Stimulated activated CD8-positive, alpha-beta memory T cell treated with anti-CD3 and anti-CD28 coated beads, Interleukin-15, amount 100 ng/mL, for 24 hours (primary cell): ENCODE results near the gene NDUFS6.

Experiments
- DNase-seq: peaks from one replicate; pipeline ENCODE4 v3.0.0-alpha.2; 2020; ENCODE audit warnings: low read depth

Gene NDUFS6

GRCh38 chr5:1817261-1818043 lies 16.2 kb downstream of the NDUFS6 start:
- DNase-seq: no peak

DNA sequence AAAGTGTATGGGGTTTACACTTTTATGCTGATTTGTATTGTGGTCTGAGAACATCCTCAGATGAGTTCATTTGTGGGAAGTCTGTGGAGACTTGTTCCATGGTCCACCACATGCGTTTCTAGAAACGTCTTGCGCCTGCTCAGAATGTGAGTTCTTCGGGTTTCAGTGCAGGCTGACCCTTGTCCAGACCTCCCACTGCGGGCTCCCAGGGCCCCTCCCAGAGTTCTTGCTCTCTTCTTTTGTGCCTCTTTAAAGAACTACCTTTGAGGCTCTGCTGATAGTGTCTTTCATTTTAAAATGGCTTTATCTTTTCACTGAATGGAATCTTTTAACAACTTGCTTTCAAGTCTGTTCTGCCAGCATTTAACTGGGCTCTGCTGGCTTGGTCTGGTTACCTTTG lies 17.6 kb downstream of the NDUFS6 start:
- no peak for DNase-seq

GRCh38 chr5:1819458-1819857 lies 18.3 kb downstream of the NDUFS6 start:
- no peak for DNase-seq

DNA sequence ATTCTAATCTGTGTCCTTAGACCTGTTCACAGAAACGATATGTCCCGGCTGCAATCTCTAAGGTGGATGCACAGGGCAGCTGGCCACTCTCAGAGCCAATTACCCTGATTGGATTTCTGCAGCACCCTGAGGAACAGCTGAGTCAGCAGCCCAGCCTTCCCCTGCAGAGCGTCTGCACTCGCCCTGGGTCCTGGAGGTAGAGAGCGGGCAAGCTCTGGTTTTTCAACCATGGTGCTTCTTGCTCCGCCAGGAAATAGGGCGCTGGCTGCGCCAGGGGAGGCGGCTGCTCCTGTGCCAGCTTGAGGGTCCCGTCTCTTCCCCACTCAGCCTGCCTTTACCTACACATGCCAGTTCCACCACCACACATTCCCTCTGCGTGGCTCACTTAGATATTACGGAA lies 19.2 kb downstream of the NDUFS6 start:
- no peak for DNase-seq

DNA sequence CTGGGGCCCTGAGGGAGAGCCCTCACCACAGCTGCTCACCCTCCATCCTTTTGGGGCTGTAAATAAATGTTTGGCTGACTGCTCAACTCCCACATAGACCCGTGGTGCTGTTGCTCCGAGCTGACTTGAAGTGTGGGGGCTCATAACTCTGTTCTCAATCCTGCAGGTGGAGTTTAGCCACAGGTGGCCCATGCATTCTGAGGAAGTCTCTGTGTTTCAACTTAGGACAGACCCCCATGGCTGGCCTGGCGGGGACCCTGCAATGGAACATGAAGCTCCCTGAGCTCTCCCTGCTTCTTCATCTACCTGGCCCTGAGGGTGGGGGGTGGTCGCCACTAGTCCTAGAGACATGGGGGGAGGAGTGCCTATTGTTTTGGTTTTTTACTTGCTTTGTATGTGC lies 19.7 kb downstream of the NDUFS6 start:
- no peak for DNase-seq

DNA sequence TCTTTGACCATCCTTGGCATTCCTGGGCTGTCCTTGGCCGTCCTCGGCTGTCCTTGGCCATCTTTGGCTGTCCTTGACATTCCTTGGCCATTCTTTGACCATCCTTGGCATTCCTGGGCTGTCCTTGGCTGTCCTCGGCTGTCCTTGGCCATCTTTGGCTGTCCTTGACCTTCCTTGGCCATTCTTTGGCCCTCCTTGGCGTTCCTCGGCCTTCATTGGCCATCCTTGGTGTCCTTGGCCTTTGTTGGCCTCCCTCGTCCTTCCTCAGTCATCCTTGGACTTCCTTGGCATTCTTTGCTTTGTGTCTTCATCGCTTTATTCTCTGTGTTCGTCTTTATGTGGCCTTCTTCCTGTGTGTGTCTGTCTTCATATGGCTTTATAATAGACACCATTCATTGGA lies 20.7 kb downstream of the NDUFS6 start:
- DNase-seq: no peak

GRCh38 chr5:1823381-1824034 lies 22.3 kb downstream of the NDUFS6 start:
- DNase-seq: no peak

DNA sequence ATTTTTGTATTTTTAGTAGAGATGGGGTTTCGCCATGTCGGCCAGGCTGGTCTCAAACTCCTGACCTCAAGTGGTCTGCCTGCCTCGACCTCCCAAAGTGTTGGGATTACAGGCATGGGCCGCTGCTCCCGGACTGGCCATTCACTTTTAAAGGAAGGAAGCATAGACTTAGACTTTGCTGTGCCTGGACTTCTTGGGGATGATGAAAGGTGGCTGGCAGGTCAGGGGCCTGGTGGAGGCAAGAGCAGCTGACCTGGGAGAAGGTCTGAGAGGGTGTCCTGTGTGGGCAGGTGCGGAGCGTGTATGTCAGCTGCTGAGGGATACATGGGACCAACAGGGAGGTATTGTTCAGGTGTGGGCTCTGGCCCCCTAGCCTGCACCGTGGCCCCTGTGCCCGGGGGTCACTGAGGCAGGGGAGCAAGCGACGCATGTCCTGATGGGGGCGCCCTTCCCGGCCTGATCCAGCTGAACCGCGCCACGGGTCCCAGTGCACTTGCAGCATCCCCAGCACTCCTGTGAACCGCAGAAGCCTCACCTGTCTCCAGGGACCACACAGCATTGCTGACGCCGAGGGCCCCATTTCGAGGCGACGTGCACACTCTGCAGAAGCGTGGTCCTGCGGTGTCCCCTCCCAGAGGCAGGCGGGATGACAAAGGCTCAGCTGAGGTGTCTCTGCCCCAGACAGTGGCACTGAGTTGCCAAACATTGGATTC lies 23.1 kb downstream of the NDUFS6 start:
- no peak for DNase-seq

- no peak for DNase-seq
These were observed 24.0 kb downstream of the NDUFS6 start for GRCh38 chr5:1824903-1825841.

DNA sequence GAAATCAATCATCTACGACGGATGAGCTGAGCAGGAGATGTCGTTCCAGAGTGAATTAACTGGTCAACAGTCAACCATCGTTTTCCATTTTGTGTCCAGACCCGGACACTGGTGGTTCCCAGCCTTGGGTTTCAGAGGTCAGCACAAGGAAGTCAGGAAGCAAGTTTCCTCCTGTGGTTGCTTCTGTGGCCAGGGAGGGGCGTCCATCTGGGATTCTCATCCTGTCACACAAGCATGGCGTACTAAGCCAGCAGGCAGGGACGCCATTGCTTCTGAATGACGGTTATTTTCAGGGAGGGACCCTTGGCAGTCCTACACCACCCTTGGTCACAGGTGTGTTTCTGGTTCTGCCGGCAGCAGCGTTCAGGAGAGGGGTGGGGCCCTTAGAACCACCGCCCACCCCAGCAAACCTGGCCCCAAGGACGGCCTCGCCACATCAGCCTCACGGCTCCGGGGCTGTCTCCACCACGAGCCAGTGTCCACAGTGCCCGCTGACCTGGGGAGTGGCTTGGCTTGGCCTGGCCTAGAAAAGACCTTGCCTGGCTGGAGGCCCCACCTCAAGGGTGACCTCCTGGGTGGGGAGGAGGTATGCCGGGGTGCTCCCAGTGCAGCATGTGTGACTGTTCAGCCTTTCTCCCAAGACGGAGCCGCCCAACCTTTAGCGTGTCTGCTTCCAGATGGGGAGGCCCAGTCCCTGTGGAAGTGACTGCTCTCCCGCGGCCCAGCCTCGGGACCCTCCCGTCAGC lies 25.2 kb downstream of the NDUFS6 start:
- DNase-seq: no peak

DNA sequence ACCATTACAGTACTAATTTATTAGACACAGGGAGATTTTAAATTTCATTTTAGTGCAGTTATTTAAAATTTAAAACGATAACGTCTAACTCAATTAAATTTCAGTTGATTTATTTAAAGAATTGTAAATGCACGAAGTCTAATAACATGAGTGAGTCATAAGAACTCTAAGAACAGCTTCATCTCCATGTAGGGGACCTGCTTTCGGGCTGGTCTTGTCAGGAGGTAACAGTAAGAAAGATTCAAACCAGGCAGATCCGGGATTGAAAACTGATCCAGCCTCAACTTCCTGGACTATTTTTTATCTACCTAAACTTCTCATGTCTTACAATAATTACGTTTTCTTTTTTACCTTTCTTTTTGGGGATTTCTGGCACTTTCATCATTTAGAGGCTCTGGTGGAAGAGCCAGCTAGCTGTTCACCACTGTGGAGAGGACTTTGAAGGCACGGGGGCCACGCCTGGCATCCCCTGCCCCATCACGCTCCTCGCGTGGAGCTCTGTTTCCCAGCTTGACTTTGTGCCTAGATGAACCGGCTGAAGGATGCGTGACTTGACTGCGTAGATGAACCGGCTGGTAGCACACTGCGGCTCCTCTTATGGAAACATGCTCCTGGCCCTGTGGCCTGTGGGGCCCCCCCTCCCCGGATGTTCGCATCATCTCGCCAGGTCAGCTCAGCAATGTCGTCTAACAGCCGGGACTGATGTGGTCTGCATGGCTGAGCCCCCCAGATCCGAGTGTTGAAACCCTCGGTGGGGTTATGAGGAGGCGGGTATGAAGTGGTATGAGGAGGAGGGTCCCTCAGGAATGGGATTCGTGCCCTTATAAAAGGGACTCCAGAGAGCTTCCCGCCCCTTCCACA lies 26.0 kb downstream of the NDUFS6 start:
- DNase-seq: no peak

- no peak for DNase-seq
These were observed 26.7 kb downstream of the NDUFS6 start for GRCh38 chr5:1827886-1828397.

DNA sequence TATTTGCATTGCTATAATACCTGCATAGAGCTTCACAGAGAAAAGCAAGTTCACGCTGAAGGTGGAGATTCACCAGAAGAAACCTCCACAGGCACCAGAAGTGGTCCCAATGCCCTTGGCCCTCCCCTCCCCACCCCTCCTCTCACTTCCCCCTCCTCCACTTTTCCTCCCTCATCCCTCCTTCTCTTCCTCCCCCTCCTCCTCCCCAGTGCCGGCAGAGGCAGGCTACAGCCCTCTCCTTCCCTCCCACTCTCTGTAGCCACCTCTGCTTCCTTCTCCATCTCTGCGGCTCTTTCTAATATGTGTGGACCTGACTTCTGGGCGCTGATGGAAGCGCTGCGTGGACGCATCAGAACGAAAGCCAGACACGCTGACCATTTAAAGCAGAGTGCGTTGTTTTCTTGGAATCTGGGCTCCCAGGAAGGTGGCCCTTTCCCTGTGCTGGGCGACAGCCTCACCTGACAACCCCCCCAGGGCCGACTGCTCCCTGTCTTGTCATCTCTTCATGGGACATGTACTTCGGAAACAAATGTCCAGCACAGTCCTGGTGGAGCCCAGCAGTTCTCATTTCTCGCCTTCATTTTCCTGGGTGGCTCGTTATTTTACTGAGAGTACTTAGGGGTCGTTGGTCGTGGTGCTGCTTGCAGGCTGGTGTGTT lies 29.5 kb downstream of the NDUFS6 start:
- no peak for DNase-seq

GRCh38 chr5:1831257-1831656 lies 30.1 kb downstream of the NDUFS6 start:
- no peak for DNase-seq

DNA sequence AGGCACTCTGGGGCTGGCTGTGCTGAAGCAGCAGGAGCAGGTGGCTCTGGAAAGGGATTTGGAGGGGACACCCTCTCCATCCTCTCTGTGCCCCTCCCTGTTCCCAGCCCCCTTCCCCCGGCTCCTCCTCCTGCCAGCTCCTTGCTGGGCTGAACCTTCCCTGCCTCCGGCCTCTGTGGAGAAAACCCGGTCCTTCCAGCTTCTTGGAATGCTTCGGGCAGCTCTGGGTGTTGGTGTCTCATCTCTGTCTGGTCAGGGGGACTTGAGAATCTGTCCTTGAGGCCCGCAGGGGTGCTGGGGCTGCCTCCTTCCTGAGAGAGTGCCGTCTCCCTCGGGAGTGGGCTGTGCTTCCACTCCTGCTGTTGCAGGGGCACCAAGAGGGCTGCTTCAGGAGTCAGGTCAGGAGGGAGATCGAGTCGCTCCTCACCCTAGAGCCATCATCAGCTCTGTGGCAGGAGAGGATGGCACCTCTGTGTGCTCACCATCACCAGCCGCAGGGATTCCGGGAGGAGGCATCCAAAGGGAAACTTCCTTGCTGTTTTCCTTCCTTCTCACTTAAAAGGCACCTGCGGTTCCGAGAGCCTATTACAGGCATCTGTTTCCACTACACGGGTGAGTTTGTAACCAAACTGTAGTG lies 30.6 kb downstream of the NDUFS6 start:
- no peak for DNase-seq

DNA sequence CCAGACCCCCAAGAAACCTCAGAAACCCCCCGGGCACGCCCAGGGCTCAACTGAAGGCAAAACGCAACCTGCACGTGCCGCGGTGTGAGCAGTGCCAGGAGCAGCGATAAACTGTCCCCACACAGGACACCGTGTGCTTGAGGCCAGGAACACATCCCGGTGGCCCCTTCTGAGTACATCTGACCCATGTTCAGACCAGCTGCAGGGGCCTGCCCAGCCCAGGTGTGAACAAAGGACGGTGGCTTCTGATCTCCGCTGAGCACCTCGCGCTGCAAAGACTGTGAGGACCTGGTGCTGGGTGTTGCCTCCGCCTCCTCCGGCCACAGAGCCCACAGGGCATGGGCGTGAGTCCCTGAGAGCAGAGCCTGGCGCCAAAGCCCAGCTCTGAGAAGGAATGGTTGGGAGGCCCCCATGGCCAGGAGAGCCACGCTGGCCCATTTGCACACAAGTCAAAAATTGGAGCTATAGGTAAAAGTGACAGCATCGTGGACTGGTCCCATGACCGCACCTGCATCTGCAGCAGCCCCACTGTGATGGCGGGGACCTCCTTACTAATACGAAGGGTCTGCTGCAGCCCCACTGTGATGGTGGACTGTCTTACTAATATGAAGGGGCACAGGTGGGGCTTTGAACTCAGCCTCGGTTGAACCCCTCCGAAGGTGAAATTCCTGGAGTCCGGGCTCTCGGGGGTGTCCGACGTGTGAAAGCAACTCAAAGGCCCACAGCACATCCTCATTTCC lies 31.5 kb downstream of the NDUFS6 start:
- no peak for DNase-seq

GRCh38 chr5:1833264-1834021 lies 32.2 kb downstream of the NDUFS6 start:
- no peak for DNase-seq
